BJ (cell line): ENCODE results near the gene USH2A. TPM values are rescaled to one million over a fixed set of nuclear protein-coding genes. Genes with fewer than 3 reads are reported as not detected.

Experiments
- CTCF ChIA-PET: fragments of 350-600 bp; formaldehyde crosslinking; extraction: SDS; loops from one replicate; lab custom pipeline; 2021; ENCODE audit warnings: antibody characterized with exemption, inconsistent platforms; lab: Yijun Ruan, JAX
- POLR2A ChIA-PET: fragments of 300-600 bp; sonication (Branson Sonifier 250); formaldehyde crosslinking; extraction: SDS; loops from one replicate; lab custom pipeline; 2021; ENCODE audit warnings: antibody characterized with exemption; lab: Charles Lee
- DNase-seq: peaks from one replicate; pipeline ENCODE4 v3.0.0-alpha.2; 2011; ENCODE audit warnings: low read depth
- H3K27me3 ChIP-seq: 2 replicates; pipeline ENCODE4 v1.6.0; 2011; ENCODE audit warnings: low read length; ENCODE audit not compliant: control insufficient read depth, insufficient read depth
- H3K36me3 ChIP-seq: 2 replicates; pipeline ENCODE4 v1.5.1; 2011; ENCODE audit warnings: low read length; ENCODE audit not compliant: control insufficient read depth, insufficient read depth
- H3K4me3 ChIP-seq: 2 replicates; pipeline ENCODE4 v1.5.1; 2011; ENCODE audit warnings: low read depth, mild to moderate bottlenecking, control low read depth, low read length
- CTCF ChIP-seq: IDR thresholded peaks from 2 replicates; pipeline ENCODE4 v1.5.1; 2011; ENCODE audit warnings: low read depth, mild to moderate bottlenecking, control low read depth, inconsistent platforms, low read length, moderate library complexity; ENCODE audit not compliant: insufficient read depth
- polyA plus RNA-seq: library from polyadenylated mRNA; depleted of rRNA; stranded (reverse); fragments of >200 nt; gene quantifications from 2 replicates; pipeline ENCODE4 v1.2.3, GENCODE V29; 2011

Gene USH2A
- polyA plus RNA-seq, 1 experiment, result under 0.01 TPM

GRCh38 chr1:216325946-216326345 lies 97.3 kb downstream of the USH2A start:
- Histone ChIP-seq H3K27me3 (no peaks in the 10 kb centered on the region), H3K36me3 (no peaks in the 10 kb centered on the region), H3K4me3 (no peak overlapping the region)
- no peak for DNase-seq
- POLR2A ChIA-PET, result no interaction called here
- TF ChIP-seq CTCF, result no peak
- CTCF ChIA-PET, result no interaction called here

GRCh38 chr1:216325336-216325735 lies 97.9 kb downstream of the USH2A start:
- ChIA-PET POLR2A (no interaction called here), CTCF (no interaction called here)
- H3K27me3 ChIP-seq, result no peaks in the 10 kb centered on the region
- TF ChIP-seq CTCF, result no peak
- no peak for DNase-seq
- H3K36me3 ChIP-seq, result no peaks in the 10 kb centered on the region
- H3K4me3 ChIP-seq, result no peak overlapping the region

GRCh38 chr1:216323344-216323743 lies 99.9 kb downstream of the USH2A start:
- CTCF ChIA-PET, result no interaction called here
- no peak for TF ChIP-seq CTCF

GRCh38 chr1:216314379-216315095 lies 108.7 kb downstream of the USH2A start:
- no peak for TF ChIP-seq CTCF
- H3K36me3 ChIP-seq, result no peaks in the 10 kb centered on the region
- H3K4me3 ChIP-seq, result no peak overlapping the region
- ChIA-PET CTCF (interaction anchor here (1.4 kb wide), 1 partner anchor 252 kb away, joined by 4 read pairs; no protein-coding TSS in a partner anchor), POLR2A (no interaction called here)
- no peak for DNase-seq
- no peaks in the 10 kb centered on the region for H3K27me3 ChIP-seq

More at GRCh38 chr1:216323344-216323743, 99.9 kb downstream of the USH2A start:
- Histone ChIP-seq H3K36me3 (no peaks in the 10 kb centered on the region), H3K27me3 (no peaks in the 10 kb centered on the region), H3K4me3 (no peak overlapping the region)
- DNase-seq, result no peak
- POLR2A ChIA-PET, result no interaction called here

- no peaks in the 10 kb centered on the region for H3K27me3 ChIP-seq
- CTCF ChIA-PET, result interaction anchor here (0.6 to 8.0 kb wide), 6 partner anchors 41 to 461 kb away, joined by 3 to 72 read pairs (median 3); no protein-coding TSS in a partner anchor
- POLR2A ChIA-PET, result no interaction called here
- no peak overlapping the region for H3K4me3 ChIP-seq
- no peak for DNase-seq
- H3K36me3 ChIP-seq, result no peaks in the 10 kb centered on the region
- TF ChIP-seq CTCF, result peak; percentile 75
Measured at GRCh38 chr1:216310776-216311175, 112.5 kb downstream of the USH2A start.
